HG03575 (cell line): ENCODE data around the gene NMU.
A peak's percentile ranks its signal among the peaks of the same experiment; 100 is the strongest.
"Not testable (repeated sequence)": the region's sequence is repeated elsewhere in the genome, so short reads cannot be mapped to it uniquely, and the experiment has no call there.

Experiments used
- ATAC-seq: cut with Tn5 transposase; IDR thresholded peaks from one replicate; pipeline ENCODE4 v1.9.1; 2021; ENCODE audit not compliant: unreplicated experiment, insufficient number of reproducible peaks, low FRiP score; ENCODE audit errors: extremely low read depth

The NMU gene

GRCh38 chr4:55578341-55579010, 57.6 kb downstream of the NMU start:
- ATAC-seq: no peak

- no peak for ATAC-seq
These were observed 60.6 kb downstream of the NMU start for GRCh38 chr4:55575513-55575912.

- no peak for ATAC-seq
These were observed 61.8 kb downstream of the NMU start for GRCh38 chr4:55574252-55574651.

GRCh38 chr4:55571806-55572205, 64.3 kb downstream of the NMU start:
- ATAC-seq: no peak

- ATAC-seq: peak; percentile 80
These were observed 67.1 kb downstream of the NMU start for GRCh38 chr4:55568905-55569504.

- peak; percentile 100 for ATAC-seq
These were observed 74.2 kb downstream of the NMU start for GRCh38 chr4:55561889-55562288.

- no peak for ATAC-seq
These were observed 76.0 kb downstream of the NMU start for GRCh38 chr4:55560096-55560495.

GRCh38 chr4:55554453-55555030, 81.6 kb downstream of the NMU start:
- no peak for ATAC-seq

GRCh38 chr4:55553441-55554201, 82.5 kb downstream of the NMU start:
- no peak for ATAC-seq

GRCh38 chr4:55551964-55552363, 84.1 kb downstream of the NMU start:
- not testable (repeated sequence) for ATAC-seq

GRCh38 chr4:55549888-55550287, 86.2 kb downstream of the NMU start:
- ATAC-seq: no peak

GRCh38 chr4:55547918-55548317, 88.2 kb downstream of the NMU start:
- no peak for ATAC-seq

GRCh38 chr4:55547466-55547770, 88.7 kb downstream of the NMU start:
- no peak for ATAC-seq

GRCh38 chr4:55546756-55547465, 89.2 kb downstream of the NMU start, which contains the start of gene CLOCK:
CLOCK (minus strand) TSS chr4:55546909; CDS start chr4:55482785, 64,124 bp downstream.
- ATAC-seq: peak; percentile 51

GRCh38 chr4:55546506-55546755, 89.7 kb downstream of the NMU start:
- no peak for ATAC-seq

GRCh38 chr4:55545641-55546505, 90.2 kb downstream of the NMU start:
- ATAC-seq: no peak
